ENCODE measurements around the gene TTC1.

TTC1 gene

GRCh38 chr5:160092960-160093707 is 84.2 kb downstream of the TTC1 start:
- Histone ChIP-seq H2BK120ac (ENCODE audit: insufficient read depth, low read length, poor library complexity) (no peak overlapping the region), H3K27me3 (ENCODE audit: insufficient read depth, low read length) (no peaks in the 10 kb centered on the region), H3K79me2 (ENCODE audit: control insufficient read depth, insufficient read depth, low read length, poor library complexity) (no peaks in the 10 kb centered on the region), H3K79me1 (ENCODE audit: low read length) (no peaks in the 10 kb centered on the region), H2BK5ac (ENCODE audit: low read depth, low read length, poor library complexity) (no peak overlapping the region), H3K18ac (ENCODE audit: low read length) (no peak overlapping the region), H3K4me2 (ENCODE audit: low read length) (no peak overlapping the region), H3K4me3 (ENCODE audit: low read depth, low read length) (no peak overlapping the region), H2AFZ (ENCODE audit: insufficient read depth, low read length, poor library complexity) (no peak overlapping the region), H3K4me1 (ENCODE audit: control insufficient read depth in 1 of 2, insufficient read depth in 2 of 2, low read length in 2 of 2) (no peaks in the 10 kb centered on the region), H4K12ac (ENCODE audit: low read depth, low read length) (no peak overlapping the region), H4K8ac (ENCODE audit: low read depth, low read length) (no peak overlapping the region), H4K91ac (ENCODE audit: low read depth, low read length) (no peak overlapping the region), H2BK12ac (ENCODE audit: low read length) (no peak overlapping the region), H3K36me3 (ENCODE audit: control insufficient read depth in 1 of 2, insufficient read depth in 2 of 2, low read length in 2 of 2) (peaks cover 7 to 12% of the 10 kb centered on the region in 2 experiments), H3K9ac (ENCODE audit: low read length) (no peak overlapping the region), H3K27ac (ENCODE audit: low read depth, low read length) (no peak overlapping the region), H3K23ac (ENCODE audit: low read length) (no peak overlapping the region), H3K4ac (ENCODE audit: low read depth, low read length) (no peak overlapping the region), H3K14ac (ENCODE audit: low read length) (no peak overlapping the region), H3K9me3 (ENCODE audit: insufficient read depth, low read depth, low read length) (no peaks in the 10 kb centered on the region), H2AK5ac (ENCODE audit: low read length) (no peak overlapping the region)
- WGBS (ENCODE audit: extremely low coverage, insufficient coverage, insufficient read length): no CpG with 5 or more reads among the region's 11 CpGs
- DNase-seq: no peak

GRCh38 chr5:160096178-160096577 is 87.2 kb downstream of the TTC1 start:
- Histone ChIP-seq H3K79me1 (ENCODE audit: low read length) (no peaks in the 10 kb centered on the region), H3K14ac (ENCODE audit: low read length) (no peak overlapping the region), H3K36me3 (ENCODE audit: control insufficient read depth in 1 of 2, insufficient read depth in 2 of 2, low read length in 2 of 2) (peaks cover 7 to 12% of the 10 kb centered on the region in 2 experiments), H3K9ac (ENCODE audit: low read length) (no peak overlapping the region), H4K91ac (ENCODE audit: low read depth, low read length) (no peak overlapping the region), H4K12ac (ENCODE audit: low read depth, low read length) (no peak overlapping the region), H2BK12ac (ENCODE audit: low read length) (no peak overlapping the region), H3K4me1 (ENCODE audit: control insufficient read depth in 1 of 2, insufficient read depth in 2 of 2, low read length in 2 of 2) (no peaks in the 10 kb centered on the region), H3K27ac (ENCODE audit: low read depth, low read length) (no peak overlapping the region), H3K23ac (ENCODE audit: low read length) (no peak overlapping the region), H2AFZ (ENCODE audit: insufficient read depth, low read length, poor library complexity) (no peak overlapping the region), H3K27me3 (ENCODE audit: insufficient read depth, low read length) (no peaks in the 10 kb centered on the region), H2AK5ac (ENCODE audit: low read length) (no peak overlapping the region), H3K9me3 (ENCODE audit: insufficient read depth, low read depth, low read length) (no peaks in the 10 kb centered on the region), H3K18ac (ENCODE audit: low read length) (no peak overlapping the region), H2BK120ac (ENCODE audit: insufficient read depth, low read length, poor library complexity) (no peak overlapping the region), H4K8ac (ENCODE audit: low read depth, low read length) (no peak overlapping the region), H3K4me2 (ENCODE audit: low read length) (no peak overlapping the region), H3K4ac (ENCODE audit: low read depth, low read length) (no peak overlapping the region), H3K4me3 (ENCODE audit: low read depth, low read length) (no peak overlapping the region), H2BK5ac (ENCODE audit: low read depth, low read length, poor library complexity) (no peak overlapping the region), H3K79me2 (ENCODE audit: control insufficient read depth, insufficient read depth, low read length, poor library complexity) (no peaks in the 10 kb centered on the region)
- no peak for DNase-seq
- WGBS (ENCODE audit: extremely low coverage, insufficient coverage, insufficient read length): no CpG with 5 or more reads among the region's 2 CpGs

- Histone ChIP-seq H2BK5ac (ENCODE audit: low read depth, low read length, poor library complexity) (no peak overlapping the region), H3K4ac (ENCODE audit: low read depth, low read length) (no peak overlapping the region), H3K23ac (ENCODE audit: low read length) (no peak overlapping the region), H3K79me1 (ENCODE audit: low read length) (no peaks in the 10 kb centered on the region), H3K4me2 (ENCODE audit: low read length) (no peak overlapping the region), H3K79me2 (ENCODE audit: control insufficient read depth, insufficient read depth, low read length, poor library complexity) (no peaks in the 10 kb centered on the region), H3K9me3 (ENCODE audit: insufficient read depth, low read depth, low read length) (no peaks in the 10 kb centered on the region), H3K18ac (ENCODE audit: low read length) (no peak overlapping the region), H4K12ac (ENCODE audit: low read depth, low read length) (no peak overlapping the region), H4K8ac (ENCODE audit: low read depth, low read length) (no peak overlapping the region), H2AK5ac (ENCODE audit: low read length) (no peak overlapping the region), H2BK12ac (ENCODE audit: low read length) (no peak overlapping the region), H3K4me3 (ENCODE audit: low read depth, low read length) (no peak overlapping the region), H3K4me1 (ENCODE audit: control insufficient read depth in 1 of 2, insufficient read depth in 2 of 2, low read length in 2 of 2) (no peaks in the 10 kb centered on the region), H4K91ac (ENCODE audit: low read depth, low read length) (no peak overlapping the region), H3K36me3 (ENCODE audit: control insufficient read depth in 1 of 2, insufficient read depth in 2 of 2, low read length in 2 of 2) (peaks cover 3 to 4% of the 10 kb centered on the region in 2 experiments), H3K9ac (ENCODE audit: low read length) (no peak overlapping the region), H3K27me3 (ENCODE audit: insufficient read depth, low read length) (no peaks in the 10 kb centered on the region), H2AFZ (ENCODE audit: insufficient read depth, low read length, poor library complexity) (no peak overlapping the region), H2BK120ac (ENCODE audit: insufficient read depth, low read length, poor library complexity) (no peak overlapping the region), H3K14ac (ENCODE audit: low read length) (no peak overlapping the region), H3K27ac (ENCODE audit: low read depth, low read length) (no peak overlapping the region)
- no CpG with 5 or more reads among the region's 4 CpGs for WGBS (ENCODE audit: extremely low coverage, insufficient coverage, insufficient read length)
- no peak for DNase-seq
Observed at GRCh38 chr5:160097991-160098390, 89.1 kb downstream of the TTC1 start.

DNA sequence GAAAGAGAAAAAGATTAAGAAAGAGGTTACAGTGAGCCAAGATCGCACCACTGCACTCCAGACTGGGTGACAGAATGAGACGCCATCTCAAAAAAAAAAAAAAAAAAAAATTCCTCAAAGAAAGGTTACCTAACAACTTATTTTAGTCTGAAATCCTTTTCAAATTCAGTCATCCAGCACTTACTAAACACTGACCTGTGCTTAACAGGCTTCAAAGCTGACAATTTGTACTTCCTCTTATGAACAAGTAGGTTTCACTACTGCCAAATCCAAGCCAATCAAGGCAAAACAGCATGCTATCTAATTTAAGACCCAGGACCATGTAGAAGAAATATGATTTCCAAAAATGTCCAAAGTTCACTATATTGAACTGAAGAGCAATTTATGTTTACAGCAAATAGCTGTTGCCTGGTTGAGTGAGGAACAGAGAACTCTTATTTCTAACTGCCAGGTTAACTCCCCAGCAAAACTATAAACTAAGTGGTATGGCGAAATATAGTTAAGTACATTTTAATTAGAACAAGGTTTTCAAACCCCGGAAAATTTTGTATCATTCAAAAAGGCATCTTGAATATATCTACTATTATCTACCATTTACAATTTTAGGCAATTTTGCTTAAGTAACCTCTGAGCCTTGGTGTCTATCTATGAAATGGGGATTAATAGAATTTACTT is 96.9 kb downstream of the TTC1 start:
- Histone ChIP-seq H3K4me1 (ENCODE audit: control insufficient read depth in 1 of 2, insufficient read depth in 2 of 2, low read length in 2 of 2) (no peaks in the 10 kb centered on the region), H3K36me3 (ENCODE audit: control insufficient read depth in 1 of 2, insufficient read depth in 2 of 2, low read length in 2 of 2) (peaks cover 2 to 5% of the 10 kb centered on the region in 2 experiments), H3K14ac (ENCODE audit: low read length) (no peak overlapping the region), H4K12ac (ENCODE audit: low read depth, low read length) (no peak overlapping the region), H3K18ac (ENCODE audit: low read length) (no peak overlapping the region), H3K79me1 (ENCODE audit: low read length) (no peaks in the 10 kb centered on the region), H3K4me2 (ENCODE audit: low read length) (no peak overlapping the region), H3K4me3 (ENCODE audit: low read depth, low read length) (no peak overlapping the region), H3K23ac (ENCODE audit: low read length) (no peak overlapping the region), H2AK5ac (ENCODE audit: low read length) (no peak overlapping the region), H2AFZ (ENCODE audit: insufficient read depth, low read length, poor library complexity) (no peak overlapping the region), H3K27me3 (ENCODE audit: insufficient read depth, low read length) (no peaks in the 10 kb centered on the region), H4K8ac (ENCODE audit: low read depth, low read length) (no peak overlapping the region), H4K91ac (ENCODE audit: low read depth, low read length) (no peak overlapping the region), H2BK120ac (ENCODE audit: insufficient read depth, low read length, poor library complexity) (no peak overlapping the region), H3K4ac (ENCODE audit: low read depth, low read length) (no peak overlapping the region), H3K27ac (ENCODE audit: low read depth, low read length) (no peak overlapping the region), H2BK5ac (ENCODE audit: low read depth, low read length, poor library complexity) (no peak overlapping the region), H3K79me2 (ENCODE audit: control insufficient read depth, insufficient read depth, low read length, poor library complexity) (no peaks in the 10 kb centered on the region), H3K9ac (ENCODE audit: low read length) (no peak overlapping the region), H2BK12ac (ENCODE audit: low read length) (no peak overlapping the region), H3K9me3 (ENCODE audit: insufficient read depth, low read depth, low read length) (no peaks in the 10 kb centered on the region)
- WGBS (ENCODE audit: extremely low coverage, insufficient coverage, insufficient read length): no CpG with 5 or more reads among the region's 4 CpGs
- peak in 1 of 2 donors; percentile 3 for DNase-seq
